Amniotic stem cell (primary cell): ENCODE data around the gene ZNF827.

Experiments
- DNase-seq: peaks from one replicate; lab custom pipeline; 2025; lab: John Stamatoyannopoulos, UW

ZNF827 gene

GRCh38 chr4:145824463-145824862 is 114.2 kb downstream of the ZNF827 start:
- DNase-seq = no peak

GRCh38 chr4:145823743-145824142 is 114.9 kb downstream of the ZNF827 start:
- DNase-seq = no peak

DNA sequence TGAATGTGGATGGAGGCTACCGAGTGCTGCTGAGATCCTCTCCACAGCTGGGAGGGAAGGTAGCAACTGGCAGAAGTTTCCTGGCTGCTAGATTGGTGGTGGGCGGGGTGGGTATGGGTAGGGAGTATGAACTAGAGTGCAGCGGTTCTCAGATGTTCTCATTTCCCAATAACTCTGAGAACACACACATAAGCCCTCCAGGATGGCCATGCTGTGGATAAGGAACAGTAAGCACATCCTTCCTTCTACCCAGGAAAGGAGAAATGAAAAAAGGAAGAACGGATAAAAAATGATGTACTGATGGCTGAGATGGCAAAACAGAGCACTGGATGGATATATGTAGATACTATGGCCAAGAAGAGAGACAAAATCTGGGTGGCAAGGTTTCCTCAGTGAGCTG is 116.0 kb downstream of the ZNF827 start:
- no peak for DNase-seq

DNA sequence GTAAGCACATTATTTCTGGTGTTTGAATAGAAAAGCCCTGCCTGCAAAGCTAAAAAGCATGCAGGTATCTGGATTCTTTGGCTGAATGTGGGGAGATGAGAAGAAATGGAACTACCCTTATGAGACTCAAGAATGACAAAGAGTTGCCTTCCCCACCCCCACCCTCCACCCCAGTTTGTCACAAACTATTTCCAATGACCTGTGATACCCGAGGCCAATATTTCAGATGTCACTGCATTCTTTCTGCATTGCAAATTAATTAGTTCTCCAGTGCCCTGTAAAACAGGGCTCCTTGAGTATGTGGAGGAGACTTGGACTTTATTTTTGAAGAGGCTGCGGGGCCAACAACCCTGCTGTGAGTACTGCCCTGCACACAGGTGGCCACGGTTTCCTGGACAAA is 116.4 kb downstream of the ZNF827 start:
- no peak for DNase-seq

DNA sequence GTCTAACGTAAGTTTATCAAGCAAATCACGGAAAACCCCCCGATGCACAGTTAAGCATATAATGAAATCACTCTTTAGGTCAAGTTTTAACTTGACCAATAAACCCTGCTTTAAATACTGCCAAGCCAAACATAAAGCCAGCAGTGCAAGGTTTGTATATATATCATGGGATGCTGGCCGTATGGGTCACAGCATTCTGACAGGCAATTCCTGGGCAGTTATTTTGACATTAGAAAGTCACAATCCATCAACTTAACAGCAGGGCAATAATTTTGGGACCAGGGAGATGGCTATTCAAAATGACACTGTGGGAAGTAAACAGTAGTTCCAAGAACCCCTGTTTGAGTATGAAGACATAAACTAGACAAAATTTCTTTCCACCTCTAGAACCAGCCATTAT is 116.9 kb downstream of the ZNF827 start:
- no peak for DNase-seq

DNA sequence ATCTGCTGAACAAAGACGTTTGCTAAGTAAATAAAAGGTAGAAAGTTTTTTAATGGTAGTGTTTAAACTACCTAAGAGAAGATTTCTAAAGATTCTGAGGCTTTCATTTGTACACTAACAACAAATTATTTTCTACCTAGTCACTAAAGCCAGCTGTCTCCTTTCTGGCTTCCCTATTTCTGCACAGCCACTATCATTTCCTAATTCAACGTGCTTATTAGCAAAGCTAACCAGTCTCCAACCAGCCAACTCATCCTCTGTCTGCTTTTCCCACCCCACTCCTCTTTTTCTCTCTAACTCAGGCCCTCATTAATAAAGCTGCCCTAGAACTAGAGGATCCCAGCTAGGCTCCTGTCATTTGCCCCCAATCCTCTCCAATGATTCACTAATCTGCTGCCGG is 118.2 kb downstream of the ZNF827 start:
- no peak for DNase-seq

GRCh38 chr4:145819853-145820181 is 118.8 kb downstream of the ZNF827 start:
- no peak for DNase-seq

GRCh38 chr4:145819101-145819852 is 119.3 kb downstream of the ZNF827 start:
- DNase-seq = no peak

- no peak for DNase-seq
Measured at GRCh38 chr4:145818011-145818410, 120.6 kb downstream of the ZNF827 start.

- no peak for DNase-seq
Measured at GRCh38 chr4:145816091-145816490, 122.5 kb downstream of the ZNF827 start.

DNA sequence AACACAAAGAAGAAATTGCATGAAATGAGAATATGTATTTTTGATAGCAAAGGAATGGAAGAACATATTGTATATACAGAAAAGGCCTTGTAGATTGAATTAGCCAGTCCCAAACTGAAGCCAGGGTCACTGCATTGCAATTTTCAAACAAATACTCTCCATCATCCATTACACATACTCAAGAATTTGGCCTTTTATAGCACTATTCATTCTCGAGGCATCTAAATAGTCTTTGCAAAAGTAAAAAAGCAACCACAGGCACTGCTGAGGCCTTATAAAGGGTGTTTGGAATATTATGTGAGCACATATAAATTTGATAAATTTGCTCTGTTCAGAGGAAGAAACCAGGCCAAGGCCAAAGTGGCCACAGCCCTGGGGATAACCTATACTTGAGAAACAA is 123.0 kb downstream of the ZNF827 start:
- DNase-seq = peak; percentile 39

GRCh38 chr4:145815027-145815612 is 123.5 kb downstream of the ZNF827 start:
- no peak for DNase-seq

GRCh38 chr4:145814246-145814645 is 124.4 kb downstream of the ZNF827 start:
- no peak for DNase-seq

GRCh38 chr4:145812919-145813318 is 125.7 kb downstream of the ZNF827 start:
- no peak for DNase-seq

DNA sequence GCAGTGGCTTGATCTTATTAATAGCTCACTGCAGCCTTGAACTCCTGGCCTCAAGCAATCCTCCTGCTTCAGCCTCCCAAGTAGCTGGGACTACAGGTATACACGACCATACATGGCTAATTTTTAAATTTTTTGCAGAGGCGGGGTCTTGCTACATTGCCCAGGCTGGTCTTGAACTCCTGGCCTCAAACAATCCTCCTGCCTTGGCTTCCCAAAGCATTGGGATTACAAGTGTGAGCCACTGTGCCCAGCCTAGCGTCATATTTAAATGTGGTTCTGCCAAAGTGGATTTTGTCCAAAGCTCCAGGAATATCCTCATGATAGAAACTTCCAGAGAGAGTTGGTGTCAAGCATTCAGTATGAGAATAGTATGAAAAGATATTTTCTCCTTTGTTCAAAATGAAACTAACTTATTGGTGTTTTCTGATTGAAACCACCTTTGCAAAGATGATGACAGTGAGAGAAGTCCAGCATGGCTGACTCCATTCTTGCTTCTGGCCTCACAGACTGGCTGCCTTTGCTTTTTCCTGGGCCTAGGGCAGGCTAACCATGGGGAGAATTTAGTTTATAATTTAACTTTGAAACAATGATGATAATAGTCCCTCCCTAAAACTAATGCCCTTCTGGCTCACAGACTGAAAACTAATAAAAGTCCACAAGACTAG is 129.6 kb downstream of the ZNF827 start:
- DNase-seq = no peak

GRCh38 chr4:145808021-145808650 is 130.5 kb downstream of the ZNF827 start:
- peak; percentile 91 for DNase-seq

DNA sequence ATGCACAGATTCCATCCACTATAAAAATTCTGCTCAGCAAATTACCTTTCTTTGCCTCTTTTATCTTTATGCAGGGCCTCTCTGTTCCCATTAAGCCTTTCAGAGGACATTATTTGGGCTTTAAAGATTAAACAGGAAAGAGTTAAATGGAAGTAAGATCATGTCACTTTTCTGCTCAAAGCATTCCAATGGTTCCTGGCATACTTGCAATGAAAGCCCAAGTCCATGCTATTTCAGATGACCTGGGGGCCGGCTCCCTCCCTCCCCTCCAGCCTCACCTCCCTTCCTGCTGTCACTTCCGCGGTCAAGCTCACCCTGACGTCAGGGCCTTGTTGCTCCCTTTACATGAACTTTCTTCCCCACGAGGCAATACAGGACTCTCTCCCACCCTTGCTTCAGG is 133.1 kb downstream of the ZNF827 start:
- DNase-seq = no peak

DNA sequence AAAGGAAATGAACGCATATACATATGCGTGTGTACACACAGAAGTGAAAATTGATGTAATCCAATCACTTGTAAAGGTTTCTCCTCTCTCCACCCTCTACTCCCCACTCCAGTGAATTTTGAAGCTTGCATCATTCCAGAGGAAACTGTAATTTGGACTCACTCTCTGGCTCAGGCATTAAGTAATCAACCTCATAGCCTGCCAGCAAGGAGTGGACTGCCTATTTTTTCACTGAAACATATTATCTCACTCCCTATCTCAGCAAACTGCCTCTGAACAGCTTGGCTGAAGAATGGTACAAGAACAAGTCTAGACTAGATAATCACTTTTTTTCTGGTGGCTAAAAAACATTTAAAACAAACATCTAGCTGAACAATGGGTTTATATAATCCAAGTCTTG is 134.5 kb downstream of the ZNF827 start:
- peak; percentile 68 for DNase-seq

- no peak for DNase-seq
Measured at GRCh38 chr4:145799223-145799622, 139.4 kb downstream of the ZNF827 start.

DNA sequence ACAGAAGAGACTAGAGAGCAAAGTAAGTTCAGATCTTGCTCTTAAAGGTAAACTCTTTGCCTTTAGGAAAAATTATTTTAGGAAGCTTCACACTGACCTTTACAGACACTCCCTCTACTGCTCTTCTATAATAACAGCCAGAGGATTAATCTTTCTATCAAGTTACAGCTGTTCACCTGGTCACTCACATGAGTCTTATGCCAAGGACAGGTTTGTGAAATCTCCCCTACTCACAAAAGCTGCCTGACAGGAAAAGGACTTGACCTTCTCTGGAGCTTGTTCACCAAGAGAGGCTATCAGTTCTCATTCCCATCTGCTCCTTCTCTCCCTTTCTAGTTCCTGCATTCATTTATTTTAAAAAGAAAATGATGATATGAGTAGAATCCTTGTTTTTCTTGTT is 141.3 kb downstream of the ZNF827 start:
- no peak for DNase-seq

GRCh38 chr4:145796346-145796745 is 142.3 kb downstream of the ZNF827 start:
- DNase-seq = no peak

DNA sequence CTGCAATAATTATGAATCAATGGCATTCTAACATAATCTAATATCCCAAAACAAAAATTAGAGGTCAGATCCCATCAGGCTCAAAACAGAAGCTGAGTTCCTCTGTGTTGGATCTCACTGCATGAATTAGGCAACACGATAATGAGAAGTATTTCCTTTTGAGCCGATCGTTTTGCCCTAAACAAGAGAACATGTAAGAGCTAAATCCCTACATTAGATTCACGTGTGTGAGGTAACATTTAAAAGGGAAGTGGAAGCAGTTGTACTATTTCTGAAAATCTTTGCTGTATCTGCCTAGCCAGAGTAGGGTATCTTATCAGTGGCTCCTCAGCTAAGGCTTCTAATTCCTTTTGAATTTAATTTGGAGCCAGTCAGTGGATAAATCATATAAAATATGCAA is 143.1 kb downstream of the ZNF827 start:
- DNase-seq = no peak

DNA sequence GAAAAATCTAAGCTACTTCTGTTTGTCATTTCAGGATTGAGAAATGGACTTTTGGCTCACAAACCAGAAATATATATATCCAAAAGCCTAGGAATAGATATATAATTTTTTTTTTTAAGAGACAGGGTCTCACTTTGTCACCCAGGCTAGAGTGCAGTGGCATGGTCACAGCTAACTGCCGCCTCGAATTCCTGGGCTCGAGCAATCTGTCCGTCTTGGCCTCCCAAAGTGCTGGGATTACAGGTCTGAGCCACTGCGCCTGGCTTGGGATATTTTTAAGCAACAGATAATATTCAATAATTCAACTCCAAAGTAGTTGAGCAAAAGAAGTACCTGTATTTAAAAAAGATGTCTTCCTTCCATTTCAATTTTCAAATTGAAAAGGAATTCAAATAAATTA is 146.2 kb downstream of the ZNF827 start:
- DNase-seq = no peak
